H1 (cell line): ENCODE data around the gene DNAH8. TPM values are rescaled to one million over a fixed set of nuclear protein-coding genes. Genes with fewer than 3 reads are reported as not detected.

Source experiments
- CTCF ChIA-PET: fragments of 300-600 bp; sonication (Branson Sonifier 250); formaldehyde crosslinking; loops from one replicate; lab custom pipeline; 2021; ENCODE audit not compliant: partially characterized antibody; lab: Charles Lee
- POLR2A ChIA-PET: fragments of 300-600 bp; sonication (Branson Sonifier 250); formaldehyde crosslinking; loops from one replicate; lab custom pipeline; 2021; ENCODE audit warnings: inconsistent platforms; ENCODE audit not compliant: partially characterized antibody; lab: Charles Lee
- DNase-seq, 2 experiments: peaks; one replicate each; pipeline versions ENCODE4 v3.0.0 to v3.0.0-alpha.2; 2010 to 2022; ENCODE audit warnings: low spot score in 2 of 2, low read depth in 1 of 2, mixed read lengths in 1 of 2
- FAIRE-seq: peaks from 2 replicates; lab custom pipeline; 2011; peaks lifted over from hg19 to GRCh38; lab: Jason Lieb, UNC
- H2AFZ ChIP-seq: 2 replicates; pipeline ENCODE4 v1.8.1; 2012; ENCODE audit warnings: low read length, inconsistent platforms
- H2AK5ac ChIP-seq: 2 replicates; pipeline ENCODE4 v1.6.1; 2013; ENCODE audit warnings: low read depth, low read length
- H2BK120ac ChIP-seq: replicated peaks from 2 replicates; pipeline ENCODE3; 2013; ENCODE audit warnings: low read depth, low read length, inconsistent platforms
- H2BK12ac ChIP-seq: 2 replicates; pipeline ENCODE4 v1.6.1; 2013; ENCODE audit warnings: low read depth, low read length
- H2BK15ac ChIP-seq: 2 replicates; pipeline ENCODE4 v1.6.1; 2013; ENCODE audit warnings: low read length
- H2BK20ac ChIP-seq: 2 replicates; pipeline ENCODE4 v1.6.1; 2013; ENCODE audit warnings: low read length
- H2BK5ac ChIP-seq: 2 replicates; pipeline ENCODE4 v1.6.1; 2013; ENCODE audit warnings: low read depth, low read length
- H3K14ac ChIP-seq: 2 replicates; pipeline ENCODE4 v1.6.1; 2013; ENCODE audit warnings: inconsistent platforms; ENCODE audit not compliant: insufficient read length
- H3K18ac ChIP-seq: 2 replicates; pipeline ENCODE4 v1.6.1; 2013; ENCODE audit warnings: low read length; ENCODE audit errors: extremely low read depth
- H3K23ac ChIP-seq: 2 replicates; pipeline ENCODE4 v1.6.1; 2013; ENCODE audit warnings: inconsistent platforms; ENCODE audit not compliant: insufficient read length
- H3K23me2 ChIP-seq: 2 replicates; pipeline ENCODE4 v1.6.1; 2013; ENCODE audit warnings: low read depth, low read length
- H3K27ac ChIP-seq: 2 replicates; pipeline ENCODE4 v1.6.1; 2011; ENCODE audit warnings: low read depth, low read length, inconsistent platforms
- H3K27me3 ChIP-seq, 4 experiments: replicated peaks in 1 of 4; 1 replicate in 1 of 4; 2 replicates in 3 of 4; pipeline versions ENCODE4 v1.6.1 to v1.8.1; 2011 to 2013; ENCODE audit warnings: low read length in 3 of 4, mild to moderate bottlenecking in 3 of 4, inconsistent platforms in 2 of 4, mixed read lengths in 2 of 4, moderate library complexity in 1 of 4; ENCODE audit not compliant: control insufficient read depth in 3 of 4, insufficient read depth in 3 of 4; ENCODE audit errors: extremely low read depth in 1 of 4
- H3K36me3 ChIP-seq, 4 experiments: 2 replicates each; pipeline versions ENCODE4 v1.6.1 to v1.8.1; 2011 to 2013; ENCODE audit warnings: mild to moderate bottlenecking in 4 of 4, low read length in 3 of 4, moderate library complexity in 2 of 4, control low read depth in 1 of 4, inconsistent platforms in 1 of 4; ENCODE audit not compliant: insufficient read depth in 4 of 4, control insufficient read depth in 2 of 4
- H3K4ac ChIP-seq: replicated peaks from 2 replicates; pipeline ENCODE3; 2013; ENCODE audit warnings: low read length, low read depth, mixed read lengths, inconsistent platforms; ENCODE audit not compliant: insufficient read length
- H3K4me1 ChIP-seq, 4 experiments: replicated peaks in 1 of 4; 1 replicate in 1 of 4; 2 replicates in 3 of 4; pipeline versions ENCODE4 v1.6.1 to v1.8.1; 2011 to 2013; ENCODE audit warnings: low read length in 3 of 4, inconsistent platforms in 2 of 4, mixed read lengths in 1 of 4; ENCODE audit not compliant: insufficient read depth in 4 of 4, control insufficient read depth in 3 of 4
- H3K4me2 ChIP-seq, 2 experiments: 2 replicates each; pipeline versions ENCODE4 v1.6.1 to v1.8.1; 2011 to 2013; ENCODE audit warnings: low read depth in 2 of 2, low read length in 2 of 2, control low read depth in 1 of 2, inconsistent platforms in 1 of 2, mild to moderate bottlenecking in 1 of 2; ENCODE audit not compliant: insufficient read depth in 1 of 2
- H3K4me3 ChIP-seq, 4 experiments: fragments of 200-600, 300-600 bp in 1 of 4; sonication (generic), shearing (Covaris generic), sonication (Bioruptor Twin) in 1 of 4; 2 replicates each; pipeline versions ENCODE4 v1.5.1 to v1.8.1; 2011 to 2016; ENCODE audit warnings: low read length in 4 of 4, low read depth in 3 of 4, control low read depth in 2 of 4, inconsistent platforms in 2 of 4, mild to moderate bottlenecking in 2 of 4, mixed read lengths in 1 of 4, moderate library complexity in 1 of 4; ENCODE audit not compliant: insufficient read depth in 2 of 4; ENCODE audit errors: extremely low read depth in 1 of 4
- H3K56ac ChIP-seq: replicated peaks from 2 replicates; pipeline ENCODE3; 2013; ENCODE audit warnings: low read depth, mild to moderate bottlenecking, mixed read lengths, low read length, inconsistent platforms; ENCODE audit not compliant: insufficient read length
- H3K79me1 ChIP-seq: 2 replicates; pipeline ENCODE4 v1.6.1; 2013; ENCODE audit warnings: low read depth, low read length, control low read depth
- H3K79me2 ChIP-seq, 2 experiments: 2 replicates each; pipeline versions ENCODE4 v1.6.1 to v1.8.1; 2012 to 2013; ENCODE audit warnings: low read length in 2 of 2, mild to moderate bottlenecking in 2 of 2, inconsistent platforms in 1 of 2; ENCODE audit not compliant: insufficient read depth in 2 of 2, control insufficient read depth in 1 of 2
- H3K9ac ChIP-seq, 4 experiments: replicated peaks in 1 of 4; 1 replicate in 1 of 4; 2 replicates in 3 of 4; pipeline versions ENCODE4 v1.6.1 to v1.8.1; 2011 to 2013; ENCODE audit warnings: low read depth in 3 of 4, low read length in 3 of 4, control low read depth in 2 of 4, mild to moderate bottlenecking in 2 of 4, moderate library complexity in 2 of 4, inconsistent platforms in 1 of 4; ENCODE audit errors: extremely low read depth in 1 of 4
- H3K9me3 ChIP-seq, 2 experiments: 2 replicates each; pipeline versions ENCODE4 v1.6.1 to v1.8.1; 2012 to 2013; ENCODE audit warnings: mild to moderate bottlenecking in 2 of 2, moderate library complexity in 2 of 2, control low read depth in 1 of 2, inconsistent platforms in 1 of 2, low read depth in 1 of 2, low read length in 1 of 2, mixed read lengths in 1 of 2; ENCODE audit not compliant: insufficient read depth in 2 of 2
- H4K20me1 ChIP-seq, 2 experiments: replicated peaks in 1 of 2; 2 replicates each; pipeline versions ENCODE3 to v1.8.1; 2011 to 2013; ENCODE audit warnings: inconsistent platforms in 2 of 2, low read length in 2 of 2, mild to moderate bottlenecking in 1 of 2; ENCODE audit not compliant: insufficient read depth in 2 of 2, control insufficient read depth in 1 of 2
- H4K5ac ChIP-seq: 2 replicates; pipeline ENCODE4 v1.6.1; 2013; ENCODE audit warnings: low read length, low read depth, mixed read lengths, inconsistent platforms; ENCODE audit not compliant: insufficient read length
- H4K8ac ChIP-seq: 2 replicates; pipeline ENCODE4 v1.8.0; 2013; ENCODE audit warnings: mild to moderate bottlenecking, moderate library complexity, low read length, inconsistent platforms; ENCODE audit not compliant: insufficient read depth; ENCODE audit errors: extremely low read depth
- H4K91ac ChIP-seq: replicated peaks from 2 replicates; pipeline ENCODE3; 2013; ENCODE audit warnings: low read length, mixed read lengths, inconsistent platforms; ENCODE audit not compliant: insufficient read length
- RFX5 ChIP-seq: IDR thresholded peaks from 2 replicates; pipeline ENCODE4 v1.6.1; 2011; ENCODE audit warnings: low read depth, low read length, improper control_type of control experiment, borderline replicate concordance
- WGBS, 2 experiments: shearing (Covaris generic) in 1 of 2; methylation state at CpG; one replicate each; pipeline versions ENCODE4 v1.1.6 to v1.1.7; 2013 to 2015; ENCODE audit warnings: low lambda C conversion rate in 2 of 2, mixed read lengths in 2 of 2, inconsistent platforms in 1 of 2, low coverage in 1 of 2, missing lambda C conversion rate in 1 of 2; ENCODE audit not compliant: insufficient replicate concordance in 2 of 2, insufficient coverage in 1 of 2, insufficient read length in 1 of 2; ENCODE audit errors: extremely low coverage in 1 of 2, missing lambda C conversion rate in 1 of 2; 5-methylcytosine and 5-hydroxymethylcytosine counted together
- polyA plus RNA-seq, 7 experiments: library from polyadenylated mRNA; depleted of rRNA in 3 of 7; stranded (reverse) in 5 of 7; unstranded in 2 of 7; fragments of >200 nt in 5 of 7; fragments of 200-250 nt in 2 of 7; gene quantifications; 1 replicate in 5 of 7; 2 replicates in 1 of 7; 4 replicates in 1 of 7; pipeline versions ENCODE4 v1.2.1 to v1.2.3, GENCODE V29; 2011 to 2013; ENCODE audit warnings: missing spikeins in 2 of 7, mixed read lengths in 2 of 7
- total RNA-seq: library from RNA; stranded (reverse); fragmentation: NEBNext Ultra II Directional; extraction: Animal tissue kit (Norgen Biotek cat#: 25700); gene quantifications from 2 replicates; pipeline ENCODE4 v1.2.1, GENCODE V29; 2021
- TF ChIP-seq, protein P1 (sequence below), 3 experiments: IDR thresholded peaks; 1 replicate in 2 of 3; 2 replicates in 1 of 3; pipeline versions ENCODE4 v1.5.1 to v1.6.1; 2011; ENCODE audit warnings: low read length in 3 of 3, mild to moderate bottlenecking in 3 of 3, inconsistent platforms in 2 of 3, low read depth in 1 of 3, moderate library complexity in 1 of 3; ENCODE audit not compliant: insufficient read depth in 1 of 3; ENCODE audit errors: control extremely low read depth in 1 of 3

DNAH8 gene
- total and polyA plus RNA-seq, 2 of the 8 experiments (the other 6 are each of a cell fraction or from before 2014, with no cell fraction given): under 0.01 TPM; not detected in 1

DNA sequence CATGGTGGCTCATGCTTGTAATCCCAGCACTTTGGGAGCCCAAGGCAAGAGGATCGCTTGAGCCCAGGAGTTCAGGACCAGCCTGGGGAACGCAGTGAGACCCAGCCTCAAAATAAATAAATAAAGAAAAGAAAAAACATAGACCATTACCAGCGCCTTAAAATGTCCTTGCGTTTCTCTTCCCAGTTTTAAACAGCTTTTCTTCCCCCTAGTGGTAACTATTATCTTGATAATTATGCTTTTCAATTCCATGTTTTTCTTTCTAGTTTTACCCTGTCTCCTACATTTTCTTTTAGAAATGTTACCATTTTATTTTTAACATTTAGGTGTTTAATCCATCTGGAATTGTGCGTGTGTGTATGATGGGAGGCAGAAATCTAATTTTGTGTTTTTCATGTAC, 24.4 kb downstream of the DNAH8 start:
- WGBS, 2 experiments: 62% methylated on average over 5 of the region's 5 CpGs; no CpG with 5 or more reads in 1 of the 2 experiments
- DNase-seq: no peak
- Histone ChIP-seq H3K14ac (no peak overlapping the region), H2BK20ac (no peak overlapping the region), H4K20me1 (no peaks in the 10 kb centered on the region), H2BK120ac (no peak overlapping the region), H3K36me3 (no peaks in the 10 kb centered on the region), H3K9me3 (peaks cover 0 to 2% of the 10 kb centered on the region in 2 experiments; a peak in 1 of 4 replicates), H3K56ac (no peak overlapping the region), H2BK5ac (no peak overlapping the region), H2AK5ac (no peak overlapping the region), H4K5ac (no peak overlapping the region), H3K4ac (no peak overlapping the region), H2BK15ac (no peak overlapping the region), H4K91ac (no peak overlapping the region), H3K79me2 (no peaks in the 10 kb centered on the region), H3K79me1 (no peaks in the 10 kb centered on the region), H3K27me3 (no peaks in the 10 kb centered on the region), H3K4me3 (no peak overlapping the region), H3K9ac (no peak overlapping the region), H3K18ac (no peak overlapping the region), H3K4me1 (no peaks in the 10 kb centered on the region), H2AFZ (no peak overlapping the region), H3K23ac (no peak overlapping the region), H3K27ac (no peak overlapping the region), H2BK12ac (no peak overlapping the region)
- ChIA-PET POLR2A (no interaction called here), CTCF (interaction anchor here (0.6 to 1.3 kb wide), 3 partner anchors 22 to 543 kb away, joined by 3 read pairs; no protein-coding TSS in a partner anchor)
- no peak for FAIRE-seq
- TF ChIP-seq, protein P1, sequence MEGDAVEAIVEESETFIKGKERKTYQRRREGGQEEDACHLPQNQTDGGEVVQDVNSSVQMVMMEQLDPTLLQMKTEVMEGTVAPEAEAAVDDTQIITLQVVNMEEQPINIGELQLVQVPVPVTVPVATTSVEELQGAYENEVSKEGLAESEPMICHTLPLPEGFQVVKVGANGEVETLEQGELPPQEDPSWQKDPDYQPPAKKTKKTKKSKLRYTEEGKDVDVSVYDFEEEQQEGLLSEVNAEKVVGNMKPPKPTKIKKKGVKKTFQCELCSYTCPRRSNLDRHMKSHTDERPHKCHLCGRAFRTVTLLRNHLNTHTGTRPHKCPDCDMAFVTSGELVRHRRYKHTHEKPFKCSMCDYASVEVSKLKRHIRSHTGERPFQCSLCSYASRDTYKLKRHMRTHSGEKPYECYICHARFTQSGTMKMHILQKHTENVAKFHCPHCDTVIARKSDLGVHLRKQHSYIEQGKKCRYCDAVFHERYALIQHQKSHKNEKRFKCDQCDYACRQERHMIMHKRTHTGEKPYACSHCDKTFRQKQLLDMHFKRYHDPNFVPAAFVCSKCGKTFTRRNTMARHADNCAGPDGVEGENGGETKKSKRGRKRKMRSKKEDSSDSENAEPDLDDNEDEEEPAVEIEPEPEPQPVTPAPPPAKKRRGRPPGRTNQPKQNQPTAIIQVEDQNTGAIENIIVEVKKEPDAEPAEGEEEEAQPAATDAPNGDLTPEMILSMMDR (IDR thresholded peaks at IDR 0.05; ENCODE audit: control extremely low read depth in 1 of 3, insufficient read depth in 1 of 3, low read depth in 1 of 3, low read length in 3 of 3): peak in 1 of 3 experiments; percentile 11; a peak in 1 of 4 replicates
- no peak for TF ChIP-seq RFX5
- TF ChIP-seq, all 59 proteins: peak for 1
- H4K8ac ChIP-seq: no peak overlapping the region
- no peaks in the 10 kb centered on the region for H3K23me2 ChIP-seq
- no peak overlapping the region for H3K4me2 ChIP-seq
